ENCODE results near the gene ACIN1.
A peak's percentile ranks its signal among the peaks of the same experiment; 100 is the strongest.

The ACIN1 gene

GRCh38 chr14:23042162-23042965 lies 52.6 kb downstream of the ACIN1 start, which contains the start of gene PSMB11:
PSMB11 (plus strand) TSS chr14:23042212; CDS start chr14:23042226, 14 bp downstream.
- peaks cover 3% of the 10 kb centered on the region for H3K27me3 ChIP-seq (replicated peaks; ENCODE audit: control insufficient read depth, insufficient read depth, low read length)

DNA sequence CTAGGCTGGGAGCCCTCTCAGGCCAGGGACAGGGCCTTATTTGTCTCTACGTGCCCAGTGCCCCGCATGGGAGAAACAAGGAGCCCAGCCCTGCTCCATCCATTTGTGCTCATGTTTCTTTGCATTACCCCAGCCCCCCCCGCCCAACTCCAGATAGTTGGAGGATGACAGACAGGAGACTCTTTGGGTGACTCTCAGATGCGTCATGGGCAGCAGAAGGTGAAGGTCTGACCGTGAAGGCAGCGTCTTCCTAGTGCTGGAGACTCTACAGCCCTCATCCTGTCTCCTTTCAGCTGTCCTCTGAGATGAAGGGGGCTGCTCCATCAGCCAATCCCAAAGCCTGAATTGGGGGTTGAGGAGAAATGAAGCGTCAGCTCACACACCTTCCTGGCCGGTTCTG lies 53.2 kb downstream of the ACIN1 start:
- no peak for DNase-seq (ENCODE audit: low read depth)
- Histone ChIP-seq H3K9ac (ENCODE audit: low read length) (no peak overlapping the region), H3K36me3 (ENCODE audit: control insufficient read depth, insufficient read depth, low read length, severe bottlenecking) (no peaks in the 10 kb centered on the region), H3K4me1 (ENCODE audit: control insufficient read depth, insufficient read depth, low read length) (no peaks in the 10 kb centered on the region), H3K4me3 (ENCODE audit: low read length) (no peak overlapping the region), H3K27me3 (replicated peaks; ENCODE audit: control insufficient read depth, insufficient read depth, low read length) (peaks cover 3% of the 10 kb centered on the region), H3K9me3 (ENCODE audit: control insufficient read depth, low read length) (no peaks in the 10 kb centered on the region)

More at GRCh38 chr14:23042162-23042965, 52.6 kb downstream of the ACIN1 start, which contains the start of gene PSMB11:
- Histone ChIP-seq H3K4me1 (ENCODE audit: control insufficient read depth, insufficient read depth, low read length) (no peaks in the 10 kb centered on the region), H3K4me3 (ENCODE audit: low read length) (no peak within 1 kb of the TSS), H3K36me3 (ENCODE audit: control insufficient read depth, insufficient read depth, low read length, severe bottlenecking) (no peaks in the 10 kb centered on the region), H3K9me3 (ENCODE audit: control insufficient read depth, low read length) (no peaks in the 10 kb centered on the region), H3K9ac (ENCODE audit: low read length) (no peak within 1 kb of the TSS)
- no peak for DNase-seq (ENCODE audit: low read depth)

- H3K9me3 ChIP-seq (ENCODE audit: control insufficient read depth, low read length): no peaks in the 10 kb centered on the region
- no peaks in the 10 kb centered on the region for H3K36me3 ChIP-seq (ENCODE audit: control insufficient read depth, insufficient read depth, low read length, severe bottlenecking)
- no peak for DNase-seq (ENCODE audit: low read depth)
- no peak overlapping the region for H3K9ac ChIP-seq (ENCODE audit: low read length)
- H3K27me3 ChIP-seq (replicated peaks; ENCODE audit: control insufficient read depth, insufficient read depth, low read length): peaks cover 3% of the 10 kb centered on the region
- H3K4me1 ChIP-seq (ENCODE audit: control insufficient read depth, insufficient read depth, low read length): peaks cover 6% of the 10 kb centered on the region
- no peak overlapping the region for H3K4me3 ChIP-seq (ENCODE audit: low read length)
Observed at GRCh38 chr14:23040100-23040499, 54.8 kb downstream of the ACIN1 start.

DNA sequence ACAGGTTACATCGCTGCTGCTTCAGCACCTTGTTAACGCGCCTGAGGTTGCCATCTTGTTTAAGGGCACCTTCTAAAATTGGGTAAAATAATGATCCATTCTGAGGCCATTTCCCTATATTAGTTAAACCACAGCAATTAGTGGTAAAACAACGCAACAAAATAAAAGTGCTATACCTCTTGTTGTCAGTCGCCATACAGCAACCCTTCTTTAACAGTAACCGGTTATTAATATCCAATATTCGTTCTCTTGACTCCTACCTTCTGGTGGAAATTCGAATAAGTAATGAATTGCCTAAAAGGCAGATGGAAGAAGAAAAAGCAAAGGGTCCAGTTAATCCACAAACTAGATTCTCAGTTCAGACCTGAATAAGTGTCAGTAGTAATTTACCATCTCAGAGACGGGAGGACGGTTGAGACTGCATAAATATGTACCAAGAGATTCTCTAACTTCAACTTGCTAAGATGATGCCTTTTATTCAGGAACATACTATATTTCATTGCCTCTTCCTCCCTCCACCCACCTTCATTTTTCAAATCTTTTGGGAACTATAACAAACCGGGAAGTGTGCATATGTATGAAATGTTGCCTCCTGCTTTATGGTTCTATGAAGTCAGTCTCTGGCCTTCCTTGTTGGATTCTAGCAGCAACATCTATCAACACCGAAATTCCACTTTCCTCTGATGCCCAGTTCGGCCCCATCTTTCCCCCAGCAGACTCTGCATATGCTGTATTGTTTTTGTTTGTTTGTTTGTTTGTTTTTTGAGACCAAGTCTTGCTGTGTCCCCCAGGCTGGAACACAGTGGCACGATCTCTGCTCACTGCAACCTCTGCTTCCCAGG lies 59.4 kb downstream of the ACIN1 start:
- no peaks in the 10 kb centered on the region for H3K27me3 ChIP-seq (replicated peaks; ENCODE audit: control insufficient read depth, insufficient read depth, low read length)
- no peaks in the 10 kb centered on the region for H3K9me3 ChIP-seq (ENCODE audit: control insufficient read depth, low read length)
- peak overlapping the region; percentile 100 for H3K9ac ChIP-seq (ENCODE audit: low read length)
- peak overlapping the region; percentile 97 for H3K4me3 ChIP-seq (ENCODE audit: low read length)
- peaks cover 24% of the 10 kb centered on the region for H3K36me3 ChIP-seq (ENCODE audit: control insufficient read depth, insufficient read depth, low read length, severe bottlenecking)
- peaks cover 14% of the 10 kb centered on the region for H3K4me1 ChIP-seq (ENCODE audit: control insufficient read depth, insufficient read depth, low read length)
- DNase-seq (ENCODE audit: low read depth): no peak

DNA sequence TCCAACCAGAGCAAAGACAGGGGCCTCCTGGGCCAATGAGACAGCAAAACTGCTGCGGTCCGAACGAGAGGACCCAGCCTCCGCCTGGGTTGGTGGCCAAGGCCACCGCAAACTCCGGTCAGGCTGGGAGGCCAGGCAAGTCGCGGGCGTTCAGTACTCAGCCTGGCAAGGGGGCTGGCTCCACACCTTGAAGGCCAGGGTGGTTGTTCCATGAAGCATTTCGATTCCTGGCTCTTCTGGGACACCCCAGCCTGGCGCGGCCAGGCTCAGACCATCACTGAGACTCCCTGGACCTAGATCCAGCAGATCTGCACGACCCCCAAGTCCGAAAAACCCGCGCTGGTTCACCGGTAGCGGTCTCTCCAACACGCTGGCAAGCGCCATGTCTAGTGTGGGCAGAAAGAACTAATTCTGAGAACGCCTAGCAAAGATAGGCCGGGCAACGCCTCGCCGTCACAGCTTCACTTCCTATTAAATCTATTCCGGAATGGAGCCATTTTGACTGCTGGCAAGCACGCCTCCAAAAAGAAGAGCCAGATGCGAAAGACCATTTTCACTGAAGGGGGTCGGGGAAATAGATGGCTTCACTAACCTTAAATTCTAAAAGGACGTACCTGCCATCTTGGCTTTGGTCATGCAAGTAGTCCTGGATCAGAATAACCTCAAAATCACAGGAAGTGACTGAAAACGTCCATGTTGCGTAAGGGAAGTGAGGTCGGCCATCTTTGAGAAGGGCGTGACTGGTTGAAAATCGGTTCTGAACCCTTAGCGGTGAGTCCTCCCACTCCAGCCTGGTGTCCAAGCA lies 60.2 kb downstream of the ACIN1 start, which contains the start of gene PSMB5:
PSMB5 (minus strand) TSS at position 403 of the 805 bp plus-strand sequence; CDS start at position 384, 19 bp downstream.
- DNase-seq (ENCODE audit: low read depth): peak; percentile 97
- Histone ChIP-seq H3K36me3 (ENCODE audit: control insufficient read depth, insufficient read depth, low read length, severe bottlenecking) (peaks cover 27% of the 10 kb centered on the region), H3K4me1 (ENCODE audit: control insufficient read depth, insufficient read depth, low read length) (peaks cover 14% of the 10 kb centered on the region), H3K9me3 (ENCODE audit: control insufficient read depth, low read length) (no peaks in the 10 kb centered on the region), H3K27me3 (replicated peaks; ENCODE audit: control insufficient read depth, insufficient read depth, low read length) (no peaks in the 10 kb centered on the region), H3K9ac (ENCODE audit: low read length) (peak within 1 kb of the TSS; percentile 100), H3K4me3 (ENCODE audit: low read length) (peak within 1 kb of the TSS; percentile 97)

- Histone ChIP-seq H3K4me1 (ENCODE audit: control insufficient read depth, insufficient read depth, low read length) (peaks cover 17% of the 10 kb centered on the region), H3K4me3 (ENCODE audit: low read length) (peak overlapping the region; percentile 97), H3K9me3 (ENCODE audit: control insufficient read depth, low read length) (no peaks in the 10 kb centered on the region), H3K27me3 (replicated peaks; ENCODE audit: control insufficient read depth, insufficient read depth, low read length) (no peaks in the 10 kb centered on the region), H3K36me3 (ENCODE audit: control insufficient read depth, insufficient read depth, low read length, severe bottlenecking) (peaks cover 33% of the 10 kb centered on the region), H3K9ac (ENCODE audit: low read length) (peak overlapping the region; percentile 100)
- peak; percentile 36 for DNase-seq (ENCODE audit: low read depth)
Observed at GRCh38 chr14:23033801-23034497, 61.0 kb downstream of the ACIN1 start.

DNA sequence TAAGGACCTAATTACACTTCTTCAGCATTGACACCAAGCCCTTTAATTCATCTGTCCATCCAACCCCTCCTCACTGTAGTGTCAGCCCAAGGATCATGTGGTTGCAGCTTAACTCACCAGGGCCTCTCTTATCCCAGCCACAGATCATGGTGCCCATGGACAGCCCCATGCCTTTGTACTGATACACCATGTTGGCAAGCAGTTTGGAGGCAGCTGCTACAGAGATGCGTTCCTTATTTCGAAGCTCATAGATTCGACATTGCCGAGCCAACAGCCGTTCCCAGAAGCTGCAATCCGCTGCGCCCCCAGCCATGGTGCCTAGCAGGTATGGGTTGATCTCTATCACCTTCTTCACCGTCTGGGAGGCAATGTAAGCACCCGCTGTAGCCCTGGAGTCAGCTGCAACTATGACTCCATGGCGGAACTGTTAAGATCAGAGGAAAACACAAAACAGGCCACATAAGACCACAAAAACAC lies 61.6 kb downstream of the ACIN1 start:
- Histone ChIP-seq H3K9ac (ENCODE audit: low read length) (peak overlapping the region; percentile 100), H3K4me3 (ENCODE audit: low read length) (peak overlapping the region; percentile 97), H3K36me3 (ENCODE audit: control insufficient read depth, insufficient read depth, low read length, severe bottlenecking) (peaks cover 40% of the 10 kb centered on the region), H3K9me3 (ENCODE audit: control insufficient read depth, low read length) (no peaks in the 10 kb centered on the region), H3K4me1 (ENCODE audit: control insufficient read depth, insufficient read depth, low read length) (peaks cover 22% of the 10 kb centered on the region), H3K27me3 (replicated peaks; ENCODE audit: control insufficient read depth, insufficient read depth, low read length) (no peaks in the 10 kb centered on the region)
- no peak for DNase-seq (ENCODE audit: low read depth)

DNA sequence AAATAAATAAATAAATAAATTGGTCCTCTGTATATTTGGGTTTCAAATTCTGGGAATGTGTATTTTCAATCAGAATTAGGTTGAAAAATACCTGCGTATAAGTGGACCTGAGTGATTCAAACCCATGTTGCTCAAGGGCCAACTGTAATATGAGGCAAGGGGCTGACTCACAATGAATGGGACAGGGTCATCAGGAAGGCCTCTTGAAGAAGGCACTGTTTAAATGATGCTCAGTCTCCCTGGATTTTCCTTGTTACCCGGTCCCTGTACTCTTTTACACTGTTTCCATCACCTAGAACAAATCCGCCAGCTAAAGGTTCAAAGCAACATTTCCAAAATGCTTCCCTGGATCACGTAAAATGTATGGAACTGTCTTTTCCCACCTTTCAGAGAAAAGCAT lies 64.0 kb downstream of the ACIN1 start:
- no peak for DNase-seq (ENCODE audit: low read depth)
- H3K4me3 ChIP-seq (ENCODE audit: low read length): no peak overlapping the region
- H3K9ac ChIP-seq (ENCODE audit: low read length): no peak overlapping the region
- H3K27me3 ChIP-seq (replicated peaks; ENCODE audit: control insufficient read depth, insufficient read depth, low read length): no peaks in the 10 kb centered on the region
- peaks cover 22% of the 10 kb centered on the region for H3K4me1 ChIP-seq (ENCODE audit: control insufficient read depth, insufficient read depth, low read length)
- no peaks in the 10 kb centered on the region for H3K9me3 ChIP-seq (ENCODE audit: control insufficient read depth, low read length)
- peaks cover 52% of the 10 kb centered on the region for H3K36me3 ChIP-seq (ENCODE audit: control insufficient read depth, insufficient read depth, low read length, severe bottlenecking)

GRCh38 chr14:23028799-23029198 lies 66.1 kb downstream of the ACIN1 start:
- H3K27me3 ChIP-seq (replicated peaks; ENCODE audit: control insufficient read depth, insufficient read depth, low read length): no peaks in the 10 kb centered on the region
- H3K4me1 ChIP-seq (ENCODE audit: control insufficient read depth, insufficient read depth, low read length): peaks cover 15% of the 10 kb centered on the region
- peaks cover 62% of the 10 kb centered on the region for H3K36me3 ChIP-seq (ENCODE audit: control insufficient read depth, insufficient read depth, low read length, severe bottlenecking)
- no peak overlapping the region for H3K9ac ChIP-seq (ENCODE audit: low read length)
- H3K9me3 ChIP-seq (ENCODE audit: control insufficient read depth, low read length): no peaks in the 10 kb centered on the region
- H3K4me3 ChIP-seq (ENCODE audit: low read length): no peak overlapping the region
- DNase-seq (ENCODE audit: low read depth): no peak

- peaks cover 36% of the 10 kb centered on the region for H3K36me3 ChIP-seq (ENCODE audit: control insufficient read depth, insufficient read depth, low read length, severe bottlenecking)
- no peaks in the 10 kb centered on the region for H3K27me3 ChIP-seq (replicated peaks; ENCODE audit: control insufficient read depth, insufficient read depth, low read length)
- no peak overlapping the region for H3K4me3 ChIP-seq (ENCODE audit: low read length)
- H3K9me3 ChIP-seq (ENCODE audit: control insufficient read depth, low read length): no peaks in the 10 kb centered on the region
- peaks cover 8% of the 10 kb centered on the region for H3K4me1 ChIP-seq (ENCODE audit: control insufficient read depth, insufficient read depth, low read length)
- H3K9ac ChIP-seq (ENCODE audit: low read length): no peak overlapping the region
- no peak for DNase-seq (ENCODE audit: low read depth)
Observed at GRCh38 chr14:23025151-23025814, 69.7 kb downstream of the ACIN1 start.
